Endothelial cell of umbilical vein (primary cell): Measurements from ENCODE around the gene VSIG10L. TPM values are rescaled to one million over a fixed set of nuclear protein-coding genes. Genes with fewer than 3 reads are reported as not detected.

Experiments used
- BruUV-seq: library from RNA; stranded (reverse); fragments of 400-500 nt; replicated peaks from 2 replicates; lab custom pipeline; 2021; lab: Mats Ljungman, UMichigan
- CTCF ChIA-PET: fragments of 300-600, 350-600 bp; sonication (Branson Sonifier 250); formaldehyde crosslinking; loops from one replicate; lab custom pipeline; 2021; ENCODE audit warnings: antibody characterized with exemption, inconsistent platforms; lab: Charles Lee
- POLR2A ChIA-PET: fragments of 300-600, 350-600 bp; sonication (Branson Sonifier 250); formaldehyde crosslinking; loops from one replicate; lab custom pipeline; 2021; ENCODE audit warnings: antibody characterized with exemption, inconsistent platforms; lab: Charles Lee
- DNase-seq: peaks from one replicate; pipeline ENCODE4 v3.0.0-alpha.2; 2011; ENCODE audit warnings: low read depth, low spot score
- FAIRE-seq: peaks from 2 replicates; lab custom pipeline; 2011; peaks lifted over from hg19 to GRCh38; lab: Jason Lieb, UNC
- H2AFZ ChIP-seq: 2 replicates; pipeline ENCODE4 v1.6.0; 2012; ENCODE audit warnings: low read depth, low read length, control low read depth, inconsistent platforms
- H3K27ac ChIP-seq: 2 replicates; pipeline ENCODE4 v1.5.1; 2011; ENCODE audit warnings: low read depth, mild to moderate bottlenecking, control low read depth, low read length, moderate library complexity; ENCODE audit not compliant: insufficient read depth
- H3K27me3 ChIP-seq, 2 experiments: 2 replicates each; pipeline versions ENCODE4 v1.6.0 to v1.6.1; 2011; ENCODE audit warnings: low read length in 2 of 2, mixed read lengths in 1 of 2; ENCODE audit not compliant: control insufficient read depth in 2 of 2, insufficient read depth in 2 of 2
- H3K36me3 ChIP-seq, 2 experiments: 2 replicates in 1 of 2; 3 replicates in 1 of 2; pipeline ENCODE4 v1.5.1; 2011; ENCODE audit warnings: low read length in 2 of 2, mild to moderate bottlenecking in 1 of 2, moderate library complexity in 1 of 2; ENCODE audit not compliant: control insufficient read depth in 2 of 2, insufficient read depth in 2 of 2; ENCODE audit errors: extremely low read depth in 1 of 2
- H3K4me1 ChIP-seq: 3 replicates; pipeline ENCODE4 v1.5.1; 2011; ENCODE audit warnings: mild to moderate bottlenecking, low read length; ENCODE audit not compliant: control insufficient read depth, insufficient read depth; ENCODE audit errors: extremely low read depth
- H3K4me2 ChIP-seq: 2 replicates; pipeline ENCODE4 v1.6.1; 2011; ENCODE audit warnings: low read length, control low read depth, mixed read lengths; ENCODE audit not compliant: insufficient read depth
- H3K4me3 ChIP-seq, 3 experiments: fragments of 200-600 bp in 1 of 3; sonication (generic), shearing (Covaris generic) in 1 of 3; replicated peaks in 1 of 3; 2 replicates each; pipeline ENCODE4 v1.5.1; 2011 to 2016; ENCODE audit warnings: control low read depth in 3 of 3, low read length in 3 of 3, mild to moderate bottlenecking in 2 of 3, inconsistent platforms in 1 of 3, low read depth in 1 of 3, moderate library complexity in 1 of 3; ENCODE audit not compliant: insufficient read depth in 1 of 3
- H3K79me2 ChIP-seq: 2 replicates; pipeline ENCODE4 v1.6.0; 2012; ENCODE audit warnings: low read length, inconsistent platforms; ENCODE audit not compliant: control insufficient read depth, insufficient read depth
- H3K9ac ChIP-seq: replicated peaks from 2 replicates; pipeline ENCODE3; 2011; ENCODE audit warnings: low read length, control low read depth; ENCODE audit not compliant: insufficient read depth; ENCODE audit errors: extremely low read depth
- H3K9me1 ChIP-seq: replicated peaks from 3 replicates; pipeline ENCODE4 v1.6.0; 2011; ENCODE audit warnings: mild to moderate bottlenecking, low read length; ENCODE audit not compliant: control insufficient read depth, insufficient read depth; ENCODE audit errors: extremely low read depth
- H3K9me3 ChIP-seq: replicated peaks from 2 replicates; pipeline ENCODE4 v1.5.1; 2012; ENCODE audit warnings: low read length, inconsistent platforms; ENCODE audit not compliant: control insufficient read depth, insufficient read depth
- H4K20me1 ChIP-seq: replicated peaks from 2 replicates; pipeline ENCODE3; 2011; ENCODE audit warnings: mild to moderate bottlenecking, low read length; ENCODE audit not compliant: control insufficient read depth, insufficient read depth; ENCODE audit errors: extremely low read depth
- CTCF ChIP-seq, 2 donors: IDR thresholded peaks; 1 replicate in 1 of 2; 2 replicates in 1 of 2; pipeline ENCODE4 v1.5.1; 2011; ENCODE audit warnings: low read length in 2 of 2, mild to moderate bottlenecking in 2 of 2, moderate library complexity in 2 of 2, control low read depth in 1 of 2, inconsistent platforms in 1 of 2, low read depth in 1 of 2; ENCODE audit not compliant: insufficient read depth in 1 of 2; ENCODE audit errors: extremely low read depth in 1 of 2
- EZH2 ChIP-seq: IDR thresholded peaks from 2 replicates; pipeline ENCODE4 v1.6.1; 2012; ENCODE audit warnings: borderline replicate concordance, low read depth, mild to moderate bottlenecking, moderate library complexity, low read length, inconsistent platforms; ENCODE audit not compliant: severe bottlenecking
- FOS ChIP-seq: IDR thresholded peaks from 2 replicates; pipeline ENCODE4 v1.6.1; 2011; ENCODE audit warnings: mild to moderate bottlenecking, low read length, moderate library complexity, borderline replicate concordance; ENCODE audit not compliant: insufficient read depth
- GATA2 ChIP-seq: IDR thresholded peaks from 2 replicates; pipeline ENCODE4 v1.7.0; 2011; ENCODE audit warnings: low read depth, mild to moderate bottlenecking, moderate library complexity, mixed read lengths, low read length; ENCODE audit not compliant: insufficient read length, insufficient read depth
- JUN ChIP-seq: IDR thresholded peaks from 2 replicates; pipeline ENCODE4 v1.6.1; 2011; ENCODE audit warnings: borderline replicate concordance, low read depth; ENCODE audit not compliant: insufficient read length, insufficient read depth
- MAX ChIP-seq: IDR thresholded peaks from 2 replicates; pipeline ENCODE4 v1.6.1; 2011; ENCODE audit not compliant: insufficient read depth, insufficient read length
- MYC ChIP-seq: IDR thresholded peaks from one replicate; pipeline ENCODE4 v1.6.1; 2011; ENCODE audit warnings: mild to moderate bottlenecking, low read depth, low read length
- POLR2A ChIP-seq: IDR thresholded peaks from 2 replicates; pipeline ENCODE4 v1.6.1; 2012; ENCODE audit warnings: low read depth, mild to moderate bottlenecking, control low read depth, low read length
- POLR2AphosphoS5 ChIP-seq: IDR thresholded peaks from 2 replicates; pipeline ENCODE4 v1.6.1; 2012; ENCODE audit warnings: low read depth, mild to moderate bottlenecking, control low read depth, low read length, moderate library complexity; ENCODE audit not compliant: insufficient read depth
- dilution Hi-C: fragments of 300-500 bp; cut with MboI; formaldehyde crosslinking; loops from one replicate; pipeline ENCODE4 v1.15.0; 2019; ENCODE audit warnings: low sequenced_read_pairs; ENCODE audit not compliant: extremely low pct_ligation_motif_present
- intact Hi-C: fragments of 100-400 bp; cut with micrococcal nuclease; formaldehyde crosslinking; loops from one replicate; pipeline ENCODE4 v1.10.0; 2022
- polyA plus RNA-seq, 4 experiments: library from polyadenylated mRNA; depleted of rRNA in 3 of 4; stranded (reverse) in 3 of 4; unstranded in 1 of 4; fragments of >200 nt; gene quantifications; 2 replicates each; pipeline versions ENCODE4 v1.2.1 to v1.2.3, GENCODE V29; 2011 to 2012; ENCODE audit warnings: missing spikeins in 1 of 4
- total RNA-seq: library from RNA; stranded (reverse); gene quantifications from 2 replicates; pipeline ENCODE4 v1.2.3, GENCODE V29; 2021

The VSIG10L gene
- total and polyA plus RNA-seq, 2 donors (not counting 3 experiments of a cell fraction or from before 2014, with no cell fraction given) = 0.62 to 0.77 TPM

- no peak for TF ChIP-seq EZH2
- no peak for TF ChIP-seq JUN
- TF ChIP-seq CTCF (IDR thresholded peaks at IDR 0.05; ENCODE audit: extremely low read depth in 1 of 2, insufficient read depth in 1 of 2, low read depth in 1 of 2, low read length in 2 of 2) = no peak
- TF ChIP-seq MAX = no peak
- TF ChIP-seq GATA2 = no peak
- TF ChIP-seq MYC = no peak
- no peak for TF ChIP-seq FOS
- TF ChIP-seq POLR2AphosphoS5 = no peak
- no peak for TF ChIP-seq POLR2A
- ChIA-PET CTCF (no interaction called here), POLR2A (no interaction called here)
- Histone ChIP-seq H2AFZ (no peak overlapping the region), H3K4me3 (no peak overlapping the region), H3K79me2 (no peaks in the 10 kb centered on the region), H3K27ac (no peak overlapping the region), H4K20me1 (no peaks in the 10 kb centered on the region), H3K9me1 (no peaks in the 10 kb centered on the region), H3K4me2 (no peak overlapping the region), H3K9me3 (no peaks in the 10 kb centered on the region), H3K4me1 (no peaks in the 10 kb centered on the region), H3K27me3 (no peaks in the 10 kb centered on the region), H3K9ac (no peak overlapping the region), H3K36me3 (no peaks in the 10 kb centered on the region)
- intact Hi-C loops (no loop called here), dilution Hi-C loops (no loop called here)
- FAIRE-seq (no peak), DNase-seq (no peak)
- BruUV-seq = no TSS peak
Observed at GRCh38 chr19:51318687-51319648, 23.0 kb downstream of the VSIG10L start.
